ENCODE data around the gene AREG.

GRCh38 chr4:74395633-74396032 is 49.3 kb upstream of the AREG start:
- no peak for TF ChIP-seq POLR2A (IDR thresholded peaks at IDR 0.05)
- TF ChIP-seq CTCF (IDR thresholded peaks at IDR 0.05) = no peak
